HL-60 (cell line): ENCODE measurements around the gene ASTN2.

ENCODE experiments used
- DNase-seq, 2 experiments: peaks; one replicate each; pipeline ENCODE4 v3.0.0-alpha.2; 2010 to 2020; ENCODE audit warnings: low read depth in 1 of 2, low spot score in 1 of 2
- H3K27ac ChIP-seq: fragments of 250-450 bp; sonication (Bioruptor Pico); replicated peaks from 2 replicates; pipeline ENCODE4 v1.5.1; 2020; ENCODE audit warnings: mild to moderate bottlenecking, moderate library complexity
- H3K27me3 ChIP-seq: fragments of 250-450 bp; sonication (Bioruptor Pico); 2 replicates; pipeline ENCODE4 v1.5.1; 2021; ENCODE audit warnings: mild to moderate bottlenecking, moderate library complexity; ENCODE audit not compliant: insufficient read depth, poor library complexity, severe bottlenecking
- H3K4me3 ChIP-seq: replicated peaks from 2 replicates; pipeline ENCODE4 v1.5.1; 2011; ENCODE audit warnings: mild to moderate bottlenecking, control low read depth, low read length; ENCODE audit not compliant: insufficient read depth
- CTCF ChIP-seq: IDR thresholded peaks from one replicate; pipeline ENCODE4 v1.5.1; 2011; ENCODE audit warnings: low read length, control low read depth, inconsistent platforms; ENCODE audit not compliant: insufficient read depth
- GABPA ChIP-seq: IDR thresholded peaks from 2 replicates; pipeline ENCODE4 v1.6.1; 2012; ENCODE audit warnings: low read depth
- POLR2AphosphoS5 ChIP-seq: IDR thresholded peaks from 2 replicates; pipeline ENCODE4 v1.6.1; 2012; ENCODE audit warnings: low read depth
- REST ChIP-seq: IDR thresholded peaks from 2 replicates; pipeline ENCODE4 v1.6.1; 2012; ENCODE audit warnings: low read depth; ENCODE audit not compliant: insufficient replicate concordance
- SPI1 ChIP-seq: IDR thresholded peaks from 2 replicates; pipeline ENCODE4 v1.6.1; 2012; ENCODE audit warnings: low read depth, mild to moderate bottlenecking, borderline replicate concordance

Gene ASTN2

GRCh38 chr9:116435706-116436105, 979.2 kb downstream of the ASTN2 start:
- no peak for TF ChIP-seq GABPA
- no peak for TF ChIP-seq SPI1
- TF ChIP-seq CTCF: no peak
- no peaks in the 10 kb centered on the region for H3K27me3 ChIP-seq
- no peak for DNase-seq

GRCh38 chr9:116434314-116434713, 980.5 kb downstream of the ASTN2 start:
- Histone ChIP-seq H3K27me3 (no peaks in the 10 kb centered on the region), H3K27ac (no peak overlapping the region), H3K4me3 (no peak overlapping the region)
- DNase-seq: no peak
- no peak for TF ChIP-seq GABPA
- TF ChIP-seq SPI1: no peak
- TF ChIP-seq CTCF: no peak
- TF ChIP-seq REST: no peak
- TF ChIP-seq POLR2AphosphoS5: no peak

More at GRCh38 chr9:116435706-116436105, 979.2 kb downstream of the ASTN2 start:
- H3K4me3 ChIP-seq: no peak overlapping the region
- H3K27ac ChIP-seq: no peak overlapping the region

GRCh38 chr9:116432051-116432450, 982.8 kb downstream of the ASTN2 start:
- Histone ChIP-seq H3K27me3 (no peaks in the 10 kb centered on the region), H3K27ac (no peak overlapping the region), H3K4me3 (no peak overlapping the region)
- TF ChIP-seq CTCF: no peak
- TF ChIP-seq GABPA: no peak
- TF ChIP-seq POLR2AphosphoS5: no peak
- TF ChIP-seq REST: no peak
- no peak for DNase-seq

GRCh38 chr9:116430849-116431248, 984.0 kb downstream of the ASTN2 start:
- DNase-seq: no peak
- no peak for TF ChIP-seq REST
- TF ChIP-seq POLR2AphosphoS5: no peak
- TF ChIP-seq CTCF: no peak
- H3K4me3 ChIP-seq: no peak overlapping the region
- no peak overlapping the region for H3K27ac ChIP-seq
- no peaks in the 10 kb centered on the region for H3K27me3 ChIP-seq
